MM.1S (cell line): ENCODE results near the gene HIBADH.

Experiments used
- DNase-seq: peaks from one replicate; pipeline ENCODE4 v3.0.0-alpha.2; 2015
- H2AFZ ChIP-seq: fragments of 300-600 bp; sonication (generic); 2 replicates; pipeline ENCODE4 v1.6.0; 2016; ENCODE audit warnings: antibody characterized with exemption, low read length
- H3F3A ChIP-seq: fragments of 300-600 bp; sonication (generic); 2 replicates; pipeline ENCODE4 v1.6.1; 2016; ENCODE audit warnings: mild to moderate bottlenecking, antibody characterized with exemption, low read length, moderate library complexity, mixed read lengths; ENCODE audit not compliant: insufficient read depth
- H3K27ac ChIP-seq: fragments of 300-600 bp; sonication (generic); 2 replicates; pipeline ENCODE4 v1.5.1; 2016; ENCODE audit warnings: mild to moderate bottlenecking, low read length
- H3K27me3 ChIP-seq: fragments of 300-600 bp; sonication (generic); replicated peaks from 2 replicates; pipeline ENCODE4 v1.6.0; 2016; ENCODE audit warnings: low read length; ENCODE audit not compliant: insufficient read depth
- H3K36me3 ChIP-seq: fragments of 300-600 bp; sonication (generic); replicated peaks from 2 replicates; pipeline ENCODE4 v1.6.1; 2016; ENCODE audit warnings: mild to moderate bottlenecking, low read length, mixed read lengths; ENCODE audit not compliant: insufficient read depth
- H3K4me1 ChIP-seq: fragments of 300-600 bp; sonication (generic); 2 replicates; pipeline ENCODE4 v1.6.1; 2016; ENCODE audit warnings: low read length, mixed read lengths
- H3K4me2 ChIP-seq: fragments of 300-600 bp; sonication (generic); 2 replicates; pipeline ENCODE4 v1.6.0; 2016; ENCODE audit warnings: low read depth, low read length
- H3K4me3 ChIP-seq: fragments of 300-600 bp; sonication (generic); 2 replicates; pipeline ENCODE4 v1.5.1; 2016; ENCODE audit warnings: low read length, mixed read lengths
- H3K79me2 ChIP-seq: fragments of 300-600 bp; sonication (generic); 2 replicates; pipeline ENCODE4 v1.6.1; 2016; ENCODE audit warnings: mixed run types, low read length, mixed read lengths
- H3K9ac ChIP-seq: fragments of 300-600 bp; sonication (generic); 2 replicates; pipeline ENCODE4 v1.6.1; 2016; ENCODE audit warnings: low read length, mixed read lengths
- H3K9me2 ChIP-seq: fragments of 300-600 bp; sonication (generic); replicated peaks from 2 replicates; pipeline ENCODE4 v1.6.1; 2016; ENCODE audit warnings: mild to moderate bottlenecking, low read length, mixed read lengths; ENCODE audit not compliant: insufficient read depth
- H3K9me3 ChIP-seq: fragments of 300-600 bp; sonication (generic); replicated peaks from 2 replicates; pipeline ENCODE4 v1.6.1; 2016; ENCODE audit warnings: mild to moderate bottlenecking, low read length, mixed read lengths; ENCODE audit not compliant: insufficient read depth
- H4K20me1 ChIP-seq: fragments of 300-600 bp; sonication (generic); 2 replicates; pipeline ENCODE4 v1.6.1; 2016; ENCODE audit warnings: mild to moderate bottlenecking, low read length, moderate library complexity, mixed read lengths; ENCODE audit not compliant: insufficient read depth
- CTCF ChIP-seq: fragments of 300-600 bp; sonication (generic); IDR thresholded peaks from 2 replicates; pipeline ENCODE4 v1.5.1; 2016; ENCODE audit warnings: antibody characterized with exemption, low read length, mixed read lengths
- EZH2 ChIP-seq: fragments of 300-600 bp; sonication (generic); optimal IDR thresholded peaks from 2 replicates; pipeline ENCODE3; 2017; ENCODE audit warnings: low read depth, mild to moderate bottlenecking, antibody characterized with exemption, low read length, mixed read lengths
- EZH2phosphoT487 ChIP-seq: fragments of 300-600 bp; sonication (generic); IDR thresholded peaks from 2 replicates; pipeline ENCODE4 v1.6.1; 2018; ENCODE audit warnings: antibody characterized with exemption, low read length

Gene HIBADH

GRCh38 chr7:27627146-27627545 lies 35.5 kb downstream of the HIBADH start:
- Histone ChIP-seq H3F3A (no peaks in the 10 kb centered on the region; the same call in 1 of the 2 replicates), H3K27me3 (no peaks in the 10 kb centered on the region), H3K4me2 (no peak overlapping the region)

GRCh38 chr7:27619492-27619891 lies 43.2 kb downstream of the HIBADH start:
- H4K20me1 ChIP-seq: no peaks in the 10 kb centered on the region
- H3K27me3 ChIP-seq: no peaks in the 10 kb centered on the region
- H2AFZ ChIP-seq: no peak overlapping the region
- H3K27ac ChIP-seq: no peak overlapping the region
- no peaks in the 10 kb centered on the region for H3K9me3 ChIP-seq
- H3K4me1 ChIP-seq: no peaks in the 10 kb centered on the region
- no peaks in the 10 kb centered on the region; the same call in 1 of the 2 replicates for H3F3A ChIP-seq
- DNase-seq: no peak
- no peaks in the 10 kb centered on the region for H3K9me2 ChIP-seq
- no peaks in the 10 kb centered on the region for H3K79me2 ChIP-seq
- no peak overlapping the region for H3K4me3 ChIP-seq
- no peak for TF ChIP-seq CTCF
- TF ChIP-seq EZH2phosphoT487: no peak
- no peak for TF ChIP-seq EZH2
- H3K36me3 ChIP-seq: no peaks in the 10 kb centered on the region
- no peak overlapping the region for H3K4me2 ChIP-seq
- no peak overlapping the region for H3K9ac ChIP-seq

More at GRCh38 chr7:27627146-27627545, 35.5 kb downstream of the HIBADH start:
- Histone ChIP-seq H3K4me3 (no peak overlapping the region), H4K20me1 (no peaks in the 10 kb centered on the region), H2AFZ (no peak overlapping the region), H3K9me3 (no peaks in the 10 kb centered on the region), H3K36me3 (no peaks in the 10 kb centered on the region), H3K9me2 (no peaks in the 10 kb centered on the region), H3K4me1 (no peaks in the 10 kb centered on the region), H3K9ac (no peak overlapping the region), H3K79me2 (no peaks in the 10 kb centered on the region), H3K27ac (no peak overlapping the region)
- TF ChIP-seq EZH2phosphoT487: no peak
- no peak for TF ChIP-seq EZH2
- TF ChIP-seq CTCF: no peak
- no peak for DNase-seq

GRCh38 chr7:27617651-27618381 lies 44.9 kb downstream of the HIBADH start:
- H3K36me3 ChIP-seq: no peaks in the 10 kb centered on the region
- no peaks in the 10 kb centered on the region for H3K9me2 ChIP-seq
- no peaks in the 10 kb centered on the region for H3K4me1 ChIP-seq
- no peak for TF ChIP-seq EZH2phosphoT487
- TF ChIP-seq CTCF: no peak
- TF ChIP-seq EZH2: no peak
- H4K20me1 ChIP-seq: no peaks in the 10 kb centered on the region
- no peaks in the 10 kb centered on the region for H3F3A ChIP-seq
- H3K79me2 ChIP-seq: no peaks in the 10 kb centered on the region
- H3K27ac ChIP-seq: no peak overlapping the region
- DNase-seq: no peak
- H3K27me3 ChIP-seq: no peaks in the 10 kb centered on the region
- no peak overlapping the region for H3K4me2 ChIP-seq
- H3K9ac ChIP-seq: no peak overlapping the region
- no peak overlapping the region for H3K4me3 ChIP-seq
- H3K9me3 ChIP-seq: no peaks in the 10 kb centered on the region
- H2AFZ ChIP-seq: no peak overlapping the region
